Neuronal stem cell (in vitro differentiated cells): ENCODE data around the gene CMTM7.

ENCODE experiments used
- DNase-seq: peaks from one replicate; pipeline ENCODE4 v3.0.0-alpha.2; 2013; ENCODE audit warnings: low spot score
- H2AFZ ChIP-seq: one replicate; pipeline ENCODE4 v1.6.1; 2013; ENCODE audit warnings: mild to moderate bottlenecking, low read length, inconsistent platforms
- H2AK5ac ChIP-seq: 2 replicates; pipeline ENCODE4 v1.6.1; 2013; ENCODE audit warnings: low read depth, mild to moderate bottlenecking, inconsistent platforms, low read length, moderate library complexity, mixed read lengths
- H2BK120ac ChIP-seq: 2 replicates; pipeline ENCODE4 v1.6.1; 2013; ENCODE audit warnings: low read depth, mild to moderate bottlenecking, inconsistent platforms, low read length, moderate library complexity, mixed read lengths
- H2BK12ac ChIP-seq: one replicate; pipeline ENCODE4 v1.6.1; 2013; ENCODE audit warnings: low read length, inconsistent platforms
- H2BK15ac ChIP-seq: 2 replicates; pipeline ENCODE4 v1.6.1; 2013; ENCODE audit warnings: mild to moderate bottlenecking, low read length, inconsistent platforms, mixed read lengths
- H2BK5ac ChIP-seq: one replicate; pipeline ENCODE4 v1.6.1; 2013; ENCODE audit warnings: inconsistent platforms, mild to moderate bottlenecking, low read length, moderate library complexity
- H3K14ac ChIP-seq: one replicate; pipeline ENCODE4 v1.6.1; 2013; ENCODE audit warnings: low read length, inconsistent platforms
- H3K18ac ChIP-seq: 2 replicates; pipeline ENCODE4 v1.6.1; 2013; ENCODE audit warnings: low read length, inconsistent platforms
- H3K23ac ChIP-seq: 2 replicates; pipeline ENCODE4 v1.6.1; 2013; ENCODE audit warnings: low read depth, mild to moderate bottlenecking, mixed read lengths, low read length, inconsistent platforms; ENCODE audit not compliant: poor library complexity
- H3K27ac ChIP-seq: replicated peaks from 3 replicates; pipeline ENCODE4 v1.5.1; 2013; ENCODE audit warnings: low read length, inconsistent platforms
- H3K27me3 ChIP-seq, 3 experiments: 2 replicates each; pipeline ENCODE4 v1.6.1; 2013; ENCODE audit warnings: low read length in 3 of 3, mild to moderate bottlenecking in 2 of 3, inconsistent platforms in 1 of 3, low read depth in 1 of 3, mixed read lengths in 1 of 3, moderate library complexity in 1 of 3; ENCODE audit not compliant: control insufficient read depth in 3 of 3, insufficient read depth in 3 of 3
- H3K36me3 ChIP-seq, 2 donors: replicated peaks in 1 of 2; 2 replicates each; pipeline ENCODE4 v1.6.1; 2013; ENCODE audit warnings: low read length in 2 of 2; ENCODE audit not compliant: control insufficient read depth in 2 of 2, insufficient read depth in 2 of 2
- H3K4ac ChIP-seq: 2 replicates; pipeline ENCODE4 v1.6.1; 2013; ENCODE audit warnings: inconsistent platforms, mild to moderate bottlenecking, low read length, moderate library complexity
- H3K4me1 ChIP-seq, 2 donors: 1 replicate in 1 of 2; 2 replicates in 1 of 2; pipeline ENCODE4 v1.6.1; 2013; ENCODE audit warnings: low read length in 2 of 2, low read depth in 1 of 2; ENCODE audit not compliant: control insufficient read depth in 2 of 2, insufficient read depth in 1 of 2
- H3K4me2 ChIP-seq: one replicate; pipeline ENCODE4 v1.6.1; 2013; ENCODE audit warnings: mild to moderate bottlenecking, low read length, inconsistent platforms; ENCODE audit not compliant: insufficient read depth, poor library complexity, severe bottlenecking
- H3K4me3 ChIP-seq, 2 donors: 2 replicates each; pipeline ENCODE4 v1.5.1; 2013; ENCODE audit warnings: low read length in 2 of 2, mild to moderate bottlenecking in 2 of 2, inconsistent platforms in 1 of 2, moderate library complexity in 1 of 2
- H3K79me1 ChIP-seq: one replicate; pipeline ENCODE4 v1.6.1; 2013; ENCODE audit warnings: low read depth, mild to moderate bottlenecking, inconsistent platforms, low read length, moderate library complexity
- H3K9ac ChIP-seq: one replicate; pipeline ENCODE4 v1.6.1; 2013; ENCODE audit warnings: mild to moderate bottlenecking, low read depth, low read length, inconsistent platforms; ENCODE audit not compliant: poor library complexity
- H3K9me3 ChIP-seq, 2 donors: replicated peaks in 1 of 2; 2 replicates each; pipeline versions ENCODE3 to v1.6.1; 2013; ENCODE audit warnings: low read length in 2 of 2, mild to moderate bottlenecking in 2 of 2, inconsistent platforms in 1 of 2, low read depth in 1 of 2, mixed read lengths in 1 of 2, moderate library complexity in 1 of 2; ENCODE audit not compliant: control insufficient read depth in 2 of 2, insufficient read depth in 1 of 2
- H4K8ac ChIP-seq: one replicate; pipeline ENCODE4 v1.6.1; 2013; ENCODE audit warnings: low read depth, mild to moderate bottlenecking, inconsistent platforms, low read length, moderate library complexity
- H4K91ac ChIP-seq: one replicate; pipeline ENCODE4 v1.6.1; 2013; ENCODE audit warnings: low read length, low read depth, mild to moderate bottlenecking, inconsistent platforms; ENCODE audit not compliant: poor library complexity
- WGBS, 2 donors: extraction: QIAGEN DNeasy Blood & Tissue Kit; methylation state at CpG; one replicate each; pipeline ENCODE4 v1.1.7; 2013; ENCODE audit warnings: missing lambda C conversion rate in 2 of 2, mixed read lengths in 1 of 2; ENCODE audit not compliant: insufficient read length in 2 of 2, insufficient replicate concordance in 1 of 2; ENCODE audit errors: extremely low coverage in 2 of 2; 5-methylcytosine and 5-hydroxymethylcytosine counted together

Gene CMTM7

GRCh38 chr3:32488474-32489008 is 96.9 kb downstream of the CMTM7 start:
- H2BK5ac ChIP-seq, result no peak overlapping the region
- peaks cover 0 to 3% of the 10 kb centered on the region in 2 donors for H3K9me3 ChIP-seq
- no peak for DNase-seq
- H4K8ac ChIP-seq, result no peak overlapping the region
- no peak overlapping the region for H3K4me3 ChIP-seq
- H3K4ac ChIP-seq, result no peak overlapping the region
- H3K14ac ChIP-seq, result no peak overlapping the region
- no peak overlapping the region for H4K91ac ChIP-seq
- H3K79me1 ChIP-seq, result peaks cover 2% of the 10 kb centered on the region
- H2AFZ ChIP-seq, result no peak overlapping the region
- no peak overlapping the region for H3K4me2 ChIP-seq
- H2BK120ac ChIP-seq, result no peak overlapping the region
- H3K23ac ChIP-seq, result no peak overlapping the region
- no peak overlapping the region for H2AK5ac ChIP-seq
- no peak overlapping the region for H2BK12ac ChIP-seq
- no peak overlapping the region for H2BK15ac ChIP-seq
- peaks cover 6 to 59% of the 10 kb centered on the region in 2 donors for H3K36me3 ChIP-seq
- H3K27ac ChIP-seq, result no peak overlapping the region
- no CpG with 5 or more reads among the region's 3 CpGs for WGBS, 2 donors
- no peak overlapping the region for H3K18ac ChIP-seq
- no peaks in the 10 kb centered on the region for H3K4me1 ChIP-seq
- no peaks in the 10 kb centered on the region for H3K27me3 ChIP-seq
- no peak overlapping the region for H3K9ac ChIP-seq

GRCh38 chr3:32492684-32493436 is 101.2 kb downstream of the CMTM7 start:
- H3K4me3 ChIP-seq, result no peak overlapping the region
- no peak overlapping the region for H3K14ac ChIP-seq
- H4K91ac ChIP-seq, result no peak overlapping the region
- no peak overlapping the region for H3K27ac ChIP-seq
- no peak overlapping the region for H2AFZ ChIP-seq
- H4K8ac ChIP-seq, result no peak overlapping the region
- no peaks in the 10 kb centered on the region for H3K79me1 ChIP-seq
- H2BK120ac ChIP-seq, result no peak overlapping the region
- no peaks in the 10 kb centered on the region for H3K4me1 ChIP-seq
- peaks cover 2 to 32% of the 10 kb centered on the region in 2 donors for H3K36me3 ChIP-seq
- no peak overlapping the region for H3K23ac ChIP-seq
- no peak overlapping the region for H2BK5ac ChIP-seq
- H3K4ac ChIP-seq, result no peak overlapping the region
- no CpG with 5 or more reads among the region's 3 CpGs for WGBS, 2 donors
- no peak overlapping the region for H2AK5ac ChIP-seq
- H3K9me3 ChIP-seq, result no peaks in the 10 kb centered on the region
- DNase-seq, result no peak
- H3K18ac ChIP-seq, result no peak overlapping the region
- H3K4me2 ChIP-seq, result no peak overlapping the region
- no peak overlapping the region for H2BK12ac ChIP-seq
- H2BK15ac ChIP-seq, result no peak overlapping the region
- no peaks in the 10 kb centered on the region for H3K27me3 ChIP-seq
- H3K9ac ChIP-seq, result no peak overlapping the region

DNA sequence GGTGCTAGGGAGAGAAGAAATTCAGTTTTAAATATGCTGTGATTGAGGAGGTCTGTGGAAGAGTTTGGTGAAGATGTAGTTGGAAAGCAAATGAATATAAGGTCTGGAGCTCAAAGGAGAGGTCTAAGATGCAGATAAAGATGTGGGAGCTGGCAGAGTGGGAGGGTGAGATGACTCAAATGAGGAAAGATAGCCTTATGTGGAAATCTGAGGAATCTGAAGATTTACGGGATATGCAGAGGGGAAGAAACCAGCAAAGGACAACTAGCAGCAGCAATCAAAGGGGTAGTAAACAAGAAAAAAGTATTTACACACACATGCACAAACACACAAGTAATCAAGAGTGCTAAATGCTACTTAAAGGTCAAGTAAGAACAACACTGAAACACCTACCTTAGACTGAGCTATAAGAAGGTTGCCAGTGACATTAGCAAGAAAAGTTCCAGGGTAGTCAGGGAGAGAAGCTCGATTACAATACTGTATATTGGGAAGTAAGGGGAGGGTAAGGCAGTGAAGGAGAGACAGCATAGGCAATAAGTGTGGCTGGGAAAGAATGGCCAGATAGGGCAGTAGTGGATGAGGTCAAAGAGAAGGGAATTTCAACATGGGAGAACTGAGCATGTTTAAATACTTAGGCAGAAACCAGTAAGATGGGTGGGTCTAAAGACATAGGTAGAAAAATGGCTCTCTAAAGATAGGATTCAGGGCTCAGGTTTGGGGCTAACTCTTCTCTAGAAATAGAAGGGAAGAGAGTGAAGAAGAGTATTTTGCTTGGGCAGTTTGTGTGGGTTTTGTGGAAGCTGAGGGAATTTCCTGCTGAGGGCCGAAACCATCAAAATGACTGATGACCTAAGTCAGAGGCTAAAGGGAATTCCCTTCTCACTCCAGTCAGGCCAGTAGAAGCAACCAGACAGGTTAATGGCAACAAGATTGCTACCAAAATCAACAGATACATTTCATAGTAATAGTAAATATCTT is 102.1 kb downstream of the CMTM7 start:
- H3K27me3 ChIP-seq, result no peaks in the 10 kb centered on the region
- H2BK5ac ChIP-seq, result no peak overlapping the region
- no peak overlapping the region for H3K4me2 ChIP-seq
- no peak overlapping the region for H2BK12ac ChIP-seq
- H2BK15ac ChIP-seq, result no peak overlapping the region
- no peak overlapping the region for H2AFZ ChIP-seq
- no peak overlapping the region for H3K9ac ChIP-seq
- no peak overlapping the region for H3K4ac ChIP-seq
- peaks cover 2 to 28% of the 10 kb centered on the region in 2 donors for H3K36me3 ChIP-seq
- no peaks in the 10 kb centered on the region for H3K79me1 ChIP-seq
- H3K27ac ChIP-seq, result no peak overlapping the region
- no peak overlapping the region for H4K91ac ChIP-seq
- no peak overlapping the region for H3K18ac ChIP-seq
- no peaks in the 10 kb centered on the region for H3K4me1 ChIP-seq
- H2AK5ac ChIP-seq, result no peak overlapping the region
- no peak overlapping the region for H2BK120ac ChIP-seq
- no peak overlapping the region for H4K8ac ChIP-seq
- no CpG with 5 or more reads among the region's 3 CpGs for WGBS, 2 donors
- no peak overlapping the region for H3K4me3 ChIP-seq
- DNase-seq, result no peak
- H3K23ac ChIP-seq, result no peak overlapping the region
- no peak overlapping the region for H3K14ac ChIP-seq
- H3K9me3 ChIP-seq, result no peaks in the 10 kb centered on the region

DNA sequence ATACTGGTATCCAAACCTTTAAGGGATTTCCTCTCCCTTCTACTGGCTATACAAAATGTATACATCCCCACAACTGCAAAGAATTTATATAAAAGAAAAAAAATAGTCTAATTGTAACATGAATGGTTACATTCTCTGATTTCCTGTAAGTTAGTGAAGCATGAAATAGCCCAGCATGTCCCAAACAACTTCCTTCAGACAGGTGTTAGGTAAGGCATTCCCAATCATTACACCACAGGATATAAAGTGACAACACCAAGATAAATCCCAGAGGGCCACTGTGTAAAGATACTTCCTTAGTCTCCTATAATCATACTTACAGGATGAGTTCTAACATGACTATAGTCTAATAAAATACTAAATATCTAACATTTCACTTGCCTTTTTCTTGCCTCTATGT is 103.4 kb downstream of the CMTM7 start:
- H2BK120ac ChIP-seq, result no peak overlapping the region
- no peak overlapping the region for H3K4me3 ChIP-seq
- no peak overlapping the region for H3K18ac ChIP-seq
- H3K27ac ChIP-seq, result no peak overlapping the region
- H3K14ac ChIP-seq, result no peak overlapping the region
- H4K8ac ChIP-seq, result no peak overlapping the region
- H3K4ac ChIP-seq, result no peak overlapping the region
- no peaks in the 10 kb centered on the region for H3K9me3 ChIP-seq
- peaks cover 2 to 22% of the 10 kb centered on the region in 2 donors for H3K36me3 ChIP-seq
- H3K4me2 ChIP-seq, result no peak overlapping the region
- no peak overlapping the region for H2AK5ac ChIP-seq
- H3K23ac ChIP-seq, result no peak overlapping the region
- no peak overlapping the region for H2AFZ ChIP-seq
- no peak overlapping the region for H2BK5ac ChIP-seq
- no peaks in the 10 kb centered on the region for H3K27me3 ChIP-seq
- no peak overlapping the region for H2BK15ac ChIP-seq
- H3K4me1 ChIP-seq, result no peaks in the 10 kb centered on the region
- no peak overlapping the region for H2BK12ac ChIP-seq
- no peak overlapping the region for H3K9ac ChIP-seq
- H4K91ac ChIP-seq, result no peak overlapping the region
- no peak for DNase-seq
- no peaks in the 10 kb centered on the region for H3K79me1 ChIP-seq
